Heart right ventricle (tissue), 16 donors: ENCODE measurements around the gene FGFRL1. TPM values are rescaled to one million over a fixed set of nuclear protein-coding genes. Genes with fewer than 3 reads are reported as not detected.

ENCODE experiments used
- ATAC-seq, 8 donors: fragments of 200-7000 bp; cut with Tn5 transposase; one replicate each; pipeline ENCODE4 v1.9.1; 2020; ENCODE audit warnings: mild to moderate bottlenecking in 8 of 8, moderate library complexity in 8 of 8, moderate number of reproducible peaks in 1 of 8
- DNase-seq, 2 donors: peaks; one replicate each; pipeline ENCODE4 v3.0.0-alpha.2; 2020
- H3K27ac ChIP-seq, 10 donors: fragments of 200-600 bp; sonication (generic) in 2 of 10; one replicate each; pipeline versions ENCODE4 v1.5.0 to v1.8.0; 2020 to 2022; ENCODE audit warnings: mild to moderate bottlenecking in 3 of 10
- H3K27me3 ChIP-seq, 7 donors: fragments of 200-600 bp; one replicate each; pipeline ENCODE4 v1.8.0; 2021 to 2022; ENCODE audit warnings: mild to moderate bottlenecking in 2 of 7
- H3K36me3 ChIP-seq, 9 donors: fragments of 200-600 bp; sonication (generic) in 1 of 9; one replicate each; pipeline versions ENCODE4 v1.5.0 to v1.8.0; 2020 to 2022; ENCODE audit warnings: mild to moderate bottlenecking in 2 of 9
- H3K4me1 ChIP-seq, 9 donors: fragments of 200-600 bp; sonication (generic) in 1 of 9; one replicate each; pipeline versions ENCODE4 v1.5.0 to v1.8.0; 2020 to 2022; ENCODE audit warnings: mild to moderate bottlenecking in 4 of 9
- H3K4me3 ChIP-seq, 10 donors: fragments of 200-600 bp; sonication (generic) in 2 of 10; one replicate each; pipeline versions ENCODE4 v1.5.0 to v1.8.0; 2020 to 2022; ENCODE audit warnings: mild to moderate bottlenecking in 7 of 10, moderate library complexity in 2 of 10
- H3K9me3 ChIP-seq, 11 donors: fragments of 200-600 bp in 10 of 11; sonication (generic) in 2 of 11; one replicate each; pipeline versions ENCODE4 v1.5.0 to v1.8.0; 2013 to 2022; ENCODE audit warnings: mild to moderate bottlenecking in 2 of 11, control low read depth in 1 of 11, moderate library complexity in 1 of 11
- WGBS, 2 donors: extraction: QIAGEN DNeasy Blood & Tissue Kit; methylation state at CpG; one replicate each; pipeline ENCODE4 v1.1.7; 2013; ENCODE audit warnings: inconsistent platforms in 1 of 2; 5-methylcytosine and 5-hydroxymethylcytosine counted together
- intact Hi-C, 10 donors: fragments of 100-400 bp; cut with DNase I; formaldehyde crosslinking; loops; one replicate each; pipeline versions ENCODE4 v1.11.1 to v1.14.2; 2022
- polyA plus RNA-seq, 2 donors: library from polyadenylated mRNA; stranded (reverse); fragments of 200-250 nt; gene quantifications; one replicate each; pipeline ENCODE4 v1.2.3, GENCODE V29; 2013
- total RNA-seq, 10 donors: library from RNA; stranded (reverse); fragmentation: NEBNext Ultra II Directional in 3 of 10; extraction: Animal tissue kit (Norgen Biotek cat#: 25700) in 3 of 10; gene quantifications; one replicate each; pipeline versions ENCODE4 v1.2.1 to v1.2.4, GENCODE V29; 2021 to 2023
- TF ChIP-seq, protein P1 (sequence below), 9 donors: fragments of 200-600 bp; sonication (generic) in 2 of 9; IDR thresholded peaks; one replicate each; pipeline versions ENCODE4 v1.5.0 to v1.8.0; 2021 to 2022; ENCODE audit warnings: antibody characterized with exemption in 9 of 9, mild to moderate bottlenecking in 5 of 9, moderate library complexity in 1 of 9
- donor health status: Arrhythmogenic right ventricular cardiomyopathy.
- donor health status: ischemic (EF 13 %, LVEDD 7.1; RV severe dilation, severe dysfunction).
- donor health status: healthy with polysubstance abuse.
- donor health status: DM: no; HTN: yes; CAD: no.
- donor health status: DM: no; HTN: no; CAD: no.
- donor health status: ischemic (EF 25% LVEDD 6.9; RV normal size, moderate dysfunction).
- donor health status: ischemic (EF 25% LVEDD 5.7; RV mildly dilated, moderate dysfunction).
- donor health status: healthy.
- donor health status: DM: yes; HTN: yes; CAD: no.
- donor health status: Ischemic cardiomyopathy.
- donor health status: ischemic (EF 35%, LVEDD 5.7; RV mildly dilated, moderate dysfunction).
- donor health status: nonischemic (EF 11% LVEDD 7.7; RV severe dilation, severe dysfunction).
- donor health status: DM: yes; HTN: yes; CAD: no.
- donor health status: PGD.
- donor health status: ischemic (EF 29% LVEDD 5.4; RV normal size, mild dysfunction).
- donor health status: nonischemic (EF 23%, LVEDD 6.1; RV moderate dilation, normal function).

FGFRL1 gene
- total and polyA plus RNA-seq, 12 donors: 17.1 to 36.6 (median 26.0) TPM

DNA sequence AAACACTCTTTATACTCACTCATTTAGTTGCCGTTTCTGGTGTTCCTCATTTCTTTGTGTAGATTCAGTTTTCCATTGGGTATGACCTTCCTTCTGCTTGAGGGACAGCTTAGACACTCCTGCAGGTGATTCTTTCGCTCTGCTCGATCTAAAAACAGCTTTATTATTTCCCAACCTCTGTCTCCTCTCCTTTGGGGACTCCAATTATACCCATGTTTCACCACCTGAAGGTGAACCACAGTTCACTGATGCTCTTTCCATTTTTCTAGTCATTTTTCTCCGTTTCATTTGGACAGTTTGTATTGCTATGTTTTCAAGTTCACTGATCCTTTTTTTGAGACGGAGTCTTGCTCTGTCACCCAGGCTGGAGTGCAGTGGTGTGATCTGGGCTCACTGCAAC lies 4.6 kb upstream of the FGFRL1 start:
- TF ChIP-seq, protein P1, sequence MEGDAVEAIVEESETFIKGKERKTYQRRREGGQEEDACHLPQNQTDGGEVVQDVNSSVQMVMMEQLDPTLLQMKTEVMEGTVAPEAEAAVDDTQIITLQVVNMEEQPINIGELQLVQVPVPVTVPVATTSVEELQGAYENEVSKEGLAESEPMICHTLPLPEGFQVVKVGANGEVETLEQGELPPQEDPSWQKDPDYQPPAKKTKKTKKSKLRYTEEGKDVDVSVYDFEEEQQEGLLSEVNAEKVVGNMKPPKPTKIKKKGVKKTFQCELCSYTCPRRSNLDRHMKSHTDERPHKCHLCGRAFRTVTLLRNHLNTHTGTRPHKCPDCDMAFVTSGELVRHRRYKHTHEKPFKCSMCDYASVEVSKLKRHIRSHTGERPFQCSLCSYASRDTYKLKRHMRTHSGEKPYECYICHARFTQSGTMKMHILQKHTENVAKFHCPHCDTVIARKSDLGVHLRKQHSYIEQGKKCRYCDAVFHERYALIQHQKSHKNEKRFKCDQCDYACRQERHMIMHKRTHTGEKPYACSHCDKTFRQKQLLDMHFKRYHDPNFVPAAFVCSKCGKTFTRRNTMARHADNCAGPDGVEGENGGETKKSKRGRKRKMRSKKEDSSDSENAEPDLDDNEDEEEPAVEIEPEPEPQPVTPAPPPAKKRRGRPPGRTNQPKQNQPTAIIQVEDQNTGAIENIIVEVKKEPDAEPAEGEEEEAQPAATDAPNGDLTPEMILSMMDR (IDR thresholded peaks at IDR 0.05): no peak
- Histone ChIP-seq H3K4me3 (no peak overlapping the region), H3K4me1 (peaks cover 17 to 42% (median 38%) of the 10 kb centered on the region in 9 donors), H3K27ac (no peak overlapping the region), H3K9me3 (no peaks in the 10 kb centered on the region), H3K27me3 (peaks cover 36 to 72% (median 68%) of the 10 kb centered on the region in 7 donors), H3K36me3 (no peaks in the 10 kb centered on the region)
- no peak for DNase-seq
- intact Hi-C loops: no loop called here
- no peak for ATAC-seq
- 91% methylated on average over 5 of the region's 5 CpGs for WGBS, 2 donors

DNA sequence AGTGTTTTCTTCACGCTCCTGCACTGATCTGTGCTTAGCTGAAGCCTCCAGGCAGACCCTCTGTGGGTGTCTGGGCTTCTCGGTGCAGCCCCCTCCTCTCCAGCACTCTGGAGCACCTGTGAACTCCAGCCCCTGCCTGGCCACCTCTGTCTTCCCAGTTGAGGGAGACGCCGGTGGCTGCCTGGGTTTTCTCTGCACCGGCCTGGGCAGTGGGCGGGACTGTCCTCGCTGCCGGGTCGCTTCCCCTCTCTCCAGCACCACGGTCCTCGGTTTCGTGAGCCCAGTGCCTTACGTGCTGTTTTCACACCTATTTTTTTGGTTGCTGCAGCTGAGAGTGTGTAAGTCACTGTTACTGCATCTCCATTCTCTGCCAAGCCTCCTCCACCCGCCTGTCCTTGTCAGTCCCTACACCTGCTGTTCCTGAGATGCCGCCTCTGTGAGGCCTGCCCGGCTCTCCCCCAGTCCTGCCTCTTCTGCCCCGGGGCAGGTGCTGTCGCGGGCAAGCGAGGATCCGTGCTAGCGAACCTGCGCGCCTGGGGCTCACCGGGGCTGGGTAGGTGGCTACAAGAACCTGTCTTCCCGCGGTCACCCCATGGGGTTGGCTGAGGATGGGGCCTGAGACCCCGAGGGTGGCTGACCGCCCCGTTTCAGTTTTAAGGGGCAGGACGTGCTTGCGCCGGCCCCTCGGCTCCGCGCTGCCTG lies 2.4 kb upstream of the FGFRL1 start:
- H3K4me1 ChIP-seq: peaks cover 14 to 42% (median 31%) of the 10 kb centered on the region in 9 donors
- TF ChIP-seq, protein P1 (IDR thresholded peaks at IDR 0.05): no peak
- no peaks in the 10 kb centered on the region for H3K9me3 ChIP-seq
- H3K4me3 ChIP-seq: peak overlapping the region; percentile 40 to 74 (median 62)
- ATAC-seq (peak in 2 of 8 donors; percentile 0 to 1), DNase-seq (peak; percentile 26 to 44)
- peak overlapping the region in 3 of 10 donors; percentile 15 to 53 (median 50) for H3K27ac ChIP-seq
- 3 to 4% methylated on average over 36 of the region's 36 CpGs for WGBS, 2 donors
- peaks cover 15 to 60% (median 46%) of the 10 kb centered on the region in 7 donors for H3K27me3 ChIP-seq
- H3K36me3 ChIP-seq: no peaks in the 10 kb centered on the region
- intact Hi-C loops: no loop called here

- WGBS, 2 donors: 0 to 1% methylated on average over 65 to 94 of the region's 109 CpGs
- ATAC-seq: peak; percentile 59 to 79 (median 72)
- intact Hi-C loops: no loop called here
- Histone ChIP-seq H3K9me3 (no peaks in the 10 kb centered on the region), H3K4me3 (peak overlapping the region; percentile 40 to 80 (median 62)), H3K27ac (peak overlapping the region in 7 of 10 donors; percentile 9 to 65 (median 15)), H3K36me3 (no peaks in the 10 kb centered on the region), H3K27me3 (peaks cover 9 to 53% (median 38%) of the 10 kb centered on the region in 7 donors), H3K4me1 (peaks cover 14 to 38% (median 31%) of the 10 kb centered on the region in 9 donors)
- peak; percentile 59 to 82 for DNase-seq
- TF ChIP-seq, protein P1 (IDR thresholded peaks at IDR 0.05): peak in 4 of 9 donors; percentile 2 to 36 (median 10)
These were observed 1.7 kb upstream of the FGFRL1 start for GRCh38 chr4:1009542-1010394.

DNA sequence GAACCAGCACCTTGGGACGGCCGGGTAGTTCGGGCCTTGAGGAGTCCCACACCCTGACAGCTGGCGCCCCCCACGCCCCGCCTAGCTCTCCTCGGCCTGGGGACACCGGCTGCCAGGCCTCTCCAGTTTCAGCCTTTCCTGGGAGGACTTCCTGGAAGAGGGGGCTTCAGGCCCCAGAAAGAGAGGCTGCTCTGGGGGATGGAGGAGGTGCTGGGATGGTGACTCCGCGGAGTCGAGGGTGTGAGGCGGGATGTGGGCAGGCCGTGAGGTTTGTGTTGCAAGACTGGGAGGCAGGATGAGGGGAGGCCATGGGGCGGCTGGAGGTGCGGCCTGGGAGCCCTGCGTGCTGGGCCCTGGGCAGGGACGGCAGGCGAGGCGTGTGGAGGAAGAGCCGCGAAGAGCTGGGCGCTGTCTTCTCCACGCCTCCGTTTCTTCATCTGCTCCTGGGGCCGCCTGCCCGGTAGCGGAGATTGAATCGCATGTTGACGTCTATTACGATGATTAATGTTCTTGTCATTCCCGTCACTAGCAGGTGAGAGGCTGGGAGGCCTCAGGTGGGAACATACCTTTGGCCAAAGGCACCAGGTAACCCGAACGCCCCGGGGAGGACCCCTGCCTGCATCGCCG lies 918 bp upstream of the FGFRL1 start:
- ATAC-seq: peak; percentile 8 to 53 (median 38)
- peaks cover 2 to 45% (median 31%) of the 10 kb centered on the region in 7 donors for H3K27me3 ChIP-seq
- TF ChIP-seq, protein P1 (IDR thresholded peaks at IDR 0.05): no peak
- intact Hi-C loops: no loop called here
- DNase-seq: peak in 1 of 2 donors; percentile 65
- WGBS, 2 donors: 2% methylated on average over 35 to 36 of the region's 36 CpGs
- H3K9me3 ChIP-seq: no peaks in the 10 kb centered on the region
- H3K36me3 ChIP-seq: no peaks in the 10 kb centered on the region
- H3K4me1 ChIP-seq: peaks cover 14 to 36% (median 26%) of the 10 kb centered on the region in 9 donors
- peak overlapping the region in 7 of 10 donors; percentile 9 to 65 (median 41) for H3K27ac ChIP-seq
- H3K4me3 ChIP-seq: peak overlapping the region in 9 of 10 donors; percentile 48 to 80 (median 60)
